ENCODE data around the gene TTLL11.
"Not testable (repeated sequence)": the region's sequence is repeated elsewhere in the genome, so short reads cannot be mapped to it uniquely, and the experiment has no call there.

TTLL11 gene

GRCh38 chr9:122091682-122092592, 1.2 kb downstream of the TTLL11 start:
- in situ Hi-C loops (cut with HindIII; ENCODE audit: low pct_ligation_motif_present, low pct_unique_long_range_greater_than_20kb, low sequenced_read_pairs), result no loop called here
- DNase-seq, result no peak

- in situ Hi-C loops (cut with HindIII; ENCODE audit: low pct_ligation_motif_present, low pct_unique_long_range_greater_than_20kb, low sequenced_read_pairs), result no loop called here
- no peak for DNase-seq
Observed at GRCh38 chr9:122090981-122091380, 2.1 kb downstream of the TTLL11 start.

GRCh38 chr9:122090287-122090883, 2.7 kb downstream of the TTLL11 start:
- in situ Hi-C loops (cut with HindIII; ENCODE audit: low pct_ligation_motif_present, low pct_unique_long_range_greater_than_20kb, low sequenced_read_pairs), result no loop called here
- no peak for DNase-seq

- no peak for DNase-seq
- in situ Hi-C loops (cut with HindIII; ENCODE audit: low pct_ligation_motif_present, low pct_unique_long_range_greater_than_20kb, low sequenced_read_pairs), result no loop called here
Observed at GRCh38 chr9:122088880-122089706, 4.0 kb downstream of the TTLL11 start.

- DNase-seq, result no peak
- in situ Hi-C loops (cut with HindIII; ENCODE audit: low pct_ligation_motif_present, low pct_unique_long_range_greater_than_20kb, low sequenced_read_pairs), result no loop called here
Observed at GRCh38 chr9:122087406-122088200, 5.5 kb downstream of the TTLL11 start.

- no peak for DNase-seq
Observed at GRCh38 chr9:122086873-122087272, 6.2 kb downstream of the TTLL11 start.

GRCh38 chr9:122085260-122085659, 7.8 kb downstream of the TTLL11 start:
- no peak for DNase-seq

More at GRCh38 chr9:122086873-122087272, 6.2 kb downstream of the TTLL11 start:
- in situ Hi-C loops (cut with HindIII; ENCODE audit: low pct_ligation_motif_present, low pct_unique_long_range_greater_than_20kb, low sequenced_read_pairs), result no loop called here

GRCh38 chr9:122084026-122084675, 9.0 kb downstream of the TTLL11 start:
- DNase-seq, result no peak

More at GRCh38 chr9:122085260-122085659, 7.8 kb downstream of the TTLL11 start:
- in situ Hi-C loops (cut with HindIII; ENCODE audit: low pct_ligation_motif_present, low pct_unique_long_range_greater_than_20kb, low sequenced_read_pairs), result no loop called here

GRCh38 chr9:122080986-122081385, 12.1 kb downstream of the TTLL11 start:
- in situ Hi-C loops (cut with HindIII; ENCODE audit: low pct_ligation_motif_present, low pct_unique_long_range_greater_than_20kb, low sequenced_read_pairs), result no loop called here
- DNase-seq, result no peak

More at GRCh38 chr9:122084026-122084675, 9.0 kb downstream of the TTLL11 start:
- in situ Hi-C loops (cut with HindIII; ENCODE audit: low pct_ligation_motif_present, low pct_unique_long_range_greater_than_20kb, low sequenced_read_pairs), result no loop called here

- in situ Hi-C loops (cut with HindIII; ENCODE audit: low pct_ligation_motif_present, low pct_unique_long_range_greater_than_20kb, low sequenced_read_pairs), result no loop called here
- no peak for DNase-seq
Observed at GRCh38 chr9:122078557-122078956, 14.6 kb downstream of the TTLL11 start.

GRCh38 chr9:122076773-122077172, 16.3 kb downstream of the TTLL11 start:
- in situ Hi-C loops (cut with HindIII; ENCODE audit: low pct_ligation_motif_present, low pct_unique_long_range_greater_than_20kb, low sequenced_read_pairs), result no loop called here
- no peak for DNase-seq

GRCh38 chr9:122076117-122076516, 17.0 kb downstream of the TTLL11 start:
- DNase-seq, result no peak
- in situ Hi-C loops (cut with HindIII; ENCODE audit: low pct_ligation_motif_present, low pct_unique_long_range_greater_than_20kb, low sequenced_read_pairs), result no loop called here

GRCh38 chr9:122075135-122076030, 17.7 kb downstream of the TTLL11 start:
- in situ Hi-C loops (cut with HindIII; ENCODE audit: low pct_ligation_motif_present, low pct_unique_long_range_greater_than_20kb, low sequenced_read_pairs), result no loop called here
- DNase-seq, result no peak

- DNase-seq, result no peak
- in situ Hi-C loops (cut with HindIII; ENCODE audit: low pct_ligation_motif_present, low pct_unique_long_range_greater_than_20kb, low sequenced_read_pairs), result no loop called here
Observed at GRCh38 chr9:122071715-122072114, 21.4 kb downstream of the TTLL11 start.

- in situ Hi-C loops (cut with HindIII; ENCODE audit: low pct_ligation_motif_present, low pct_unique_long_range_greater_than_20kb, low sequenced_read_pairs), result no loop called here
- no peak for DNase-seq
Observed at GRCh38 chr9:122070728-122071515, 22.2 kb downstream of the TTLL11 start.

- DNase-seq; in situ Hi-C loops (cut with HindIII; ENCODE audit: low pct_ligation_motif_present, low pct_unique_long_range_greater_than_20kb, low sequenced_read_pairs): not testable (repeated sequence)
Observed at GRCh38 chr9:122066680-122067079, 26.4 kb downstream of the TTLL11 start.
